ENCODE measurements around the gene SFT2D3. TPM values are rescaled to one million over a fixed set of nuclear protein-coding genes. Genes with fewer than 3 reads are reported as not detected.

The SFT2D3 gene
- total RNA-seq, 1 donor from 2014 or later: 6.4 TPM

DNA sequence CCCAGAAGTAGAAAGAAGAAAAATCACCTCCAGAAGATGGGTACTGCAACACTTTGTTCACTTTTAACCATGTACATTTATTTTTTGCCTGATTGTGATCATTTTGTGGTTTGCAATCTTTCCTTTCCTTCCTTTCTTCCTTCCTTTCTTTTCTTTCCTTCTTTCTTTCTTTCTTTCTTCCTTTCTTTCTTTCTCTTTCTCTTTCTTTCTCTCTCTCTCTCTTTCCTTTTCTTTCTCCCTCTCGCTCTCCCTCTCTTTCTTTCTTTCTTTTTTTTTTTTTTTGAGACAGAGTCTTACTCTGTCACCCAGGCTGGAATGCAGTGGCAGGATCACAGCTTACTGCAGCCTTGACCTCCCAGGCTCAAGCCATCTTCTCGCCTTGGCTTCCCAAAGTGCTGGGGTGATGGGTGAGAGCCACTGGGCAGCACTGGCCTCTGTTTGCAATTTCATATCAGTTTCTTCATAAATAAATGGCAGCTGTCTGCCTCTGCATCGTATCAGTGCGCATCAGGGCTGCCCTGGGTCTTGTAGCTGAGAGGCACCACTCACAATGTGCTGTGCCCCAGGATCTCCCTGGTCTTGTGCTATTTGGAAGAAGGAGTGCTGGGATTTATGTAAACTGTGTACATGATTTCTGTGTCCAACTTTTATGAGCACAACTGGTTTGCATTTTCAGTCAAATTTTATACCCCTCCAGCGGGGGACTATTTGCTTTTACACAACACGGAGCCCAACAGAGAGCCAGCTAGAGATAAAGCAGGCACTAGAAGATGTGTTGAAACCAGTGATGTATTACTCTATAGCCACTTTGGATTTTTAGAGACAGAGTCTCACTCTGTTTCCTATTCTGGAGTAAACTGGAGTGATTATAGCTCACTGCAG is 19.1 kb upstream of the SFT2D3 start:
- peaks cover 3% of the 10 kb centered on the region for H3K9me3 Mint-ChIP-seq (ENCODE audit: unreplicated experiment)
- peaks cover 14% of the 10 kb centered on the region for H3K27me3 Mint-ChIP-seq (ENCODE audit: unreplicated experiment)
- DNase-seq: no peak
- no peaks in the 10 kb centered on the region for H3K36me3 Mint-ChIP-seq (ENCODE audit: unreplicated experiment)
- TF ChIP-seq CTCF (IDR thresholded peaks at IDR 0.05; ENCODE audit: partially characterized antibody, unreplicated experiment): no peak
- H3K27ac Mint-ChIP-seq (ENCODE audit: unreplicated experiment): no peak overlapping the region
- no peak overlapping the region for H3K4me3 Mint-ChIP-seq (ENCODE audit: unreplicated experiment)
- H3K4me1 Mint-ChIP-seq (ENCODE audit: low read depth, unreplicated experiment): peaks cover 3% of the 10 kb centered on the region

- Mint-ChIP-seq H3K36me3 (ENCODE audit: unreplicated experiment) (no peaks in the 10 kb centered on the region), H3K27me3 (ENCODE audit: unreplicated experiment) (peaks cover 10% of the 10 kb centered on the region), H3K9me3 (ENCODE audit: unreplicated experiment) (peaks cover 3% of the 10 kb centered on the region), H3K4me3 (ENCODE audit: unreplicated experiment) (no peak overlapping the region), H3K27ac (ENCODE audit: unreplicated experiment) (no peak overlapping the region), H3K4me1 (ENCODE audit: low read depth, unreplicated experiment) (peaks cover 3% of the 10 kb centered on the region)
- TF ChIP-seq CTCF (IDR thresholded peaks at IDR 0.05; ENCODE audit: partially characterized antibody, unreplicated experiment): no peak
- DNase-seq: no peak
Observed at GRCh38 chr2:127683056-127683455, 18.2 kb upstream of the SFT2D3 start.

DNA sequence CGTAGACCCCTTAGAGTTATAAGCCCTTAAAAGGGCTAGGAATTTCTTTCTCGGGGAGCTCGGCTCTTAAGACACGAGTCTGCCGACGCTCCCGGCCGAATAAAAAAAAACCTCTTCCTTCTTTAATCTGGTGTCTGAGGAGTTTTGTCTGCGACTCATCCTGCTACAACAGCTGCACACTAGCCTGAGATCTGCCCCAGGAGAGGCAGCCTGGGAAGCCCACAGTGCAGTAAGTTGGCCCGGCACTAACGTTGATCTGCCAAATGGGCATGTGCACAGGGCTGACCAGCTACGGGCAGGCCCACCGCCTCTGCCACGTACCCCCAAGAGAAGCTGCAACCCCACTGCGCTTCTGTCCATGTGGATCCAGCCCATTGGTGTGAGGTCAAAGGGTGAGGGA is 17.5 kb upstream of the SFT2D3 start:
- H3K4me3 Mint-ChIP-seq (ENCODE audit: unreplicated experiment): no peak overlapping the region
- no peak for TF ChIP-seq CTCF (IDR thresholded peaks at IDR 0.05; ENCODE audit: partially characterized antibody, unreplicated experiment)

GRCh38 chr2:127685410-127686080 is 15.8 kb upstream of the SFT2D3 start:
- no peak for DNase-seq
- Mint-ChIP-seq H3K27me3 (ENCODE audit: unreplicated experiment) (peaks cover 6% of the 10 kb centered on the region), H3K4me3 (ENCODE audit: unreplicated experiment) (no peak overlapping the region), H3K9me3 (ENCODE audit: unreplicated experiment) (peaks cover 7% of the 10 kb centered on the region), H3K36me3 (ENCODE audit: unreplicated experiment) (peaks cover 8% of the 10 kb centered on the region), H3K4me1 (ENCODE audit: low read depth, unreplicated experiment) (peaks cover 3% of the 10 kb centered on the region), H3K27ac (ENCODE audit: unreplicated experiment) (no peak overlapping the region)
- no peak for TF ChIP-seq CTCF (IDR thresholded peaks at IDR 0.05; ENCODE audit: partially characterized antibody, unreplicated experiment)

More for the DNA sequence above, 17.5 kb upstream of the SFT2D3 start:
- no peak overlapping the region for H3K27ac Mint-ChIP-seq (ENCODE audit: unreplicated experiment)
- H3K36me3 Mint-ChIP-seq (ENCODE audit: unreplicated experiment): peaks cover 4% of the 10 kb centered on the region
- H3K27me3 Mint-ChIP-seq (ENCODE audit: unreplicated experiment): peaks cover 6% of the 10 kb centered on the region
- H3K4me1 Mint-ChIP-seq (ENCODE audit: low read depth, unreplicated experiment): peaks cover 3% of the 10 kb centered on the region
- DNase-seq: no peak
- peaks cover 4% of the 10 kb centered on the region for H3K9me3 Mint-ChIP-seq (ENCODE audit: unreplicated experiment)

DNA sequence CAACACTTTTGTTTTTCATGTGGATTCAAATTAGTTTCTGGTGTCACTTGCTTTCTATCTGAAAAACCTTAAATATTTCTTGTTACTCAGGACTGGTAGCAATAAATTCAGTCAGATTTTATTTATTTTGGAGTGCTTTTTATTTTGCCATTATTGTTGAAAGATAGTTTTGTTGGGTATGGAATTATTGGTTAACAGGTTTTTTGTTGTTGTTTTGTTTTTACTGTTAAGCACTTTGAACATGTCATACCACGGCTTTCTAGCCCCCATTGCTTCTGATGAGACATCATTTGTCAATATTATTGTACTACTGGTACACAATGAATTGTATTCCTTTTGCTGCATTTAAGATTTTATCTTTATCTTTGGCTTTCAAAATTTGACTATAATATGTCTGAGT is 12.9 kb upstream of the SFT2D3 start:
- DNase-seq: no peak
- Mint-ChIP-seq H3K36me3 (ENCODE audit: unreplicated experiment) (peaks cover 17% of the 10 kb centered on the region), H3K27me3 (ENCODE audit: unreplicated experiment) (peaks cover 6% of the 10 kb centered on the region), H3K27ac (ENCODE audit: unreplicated experiment) (no peak overlapping the region), H3K4me1 (ENCODE audit: low read depth, unreplicated experiment) (peaks cover 3% of the 10 kb centered on the region), H3K9me3 (ENCODE audit: unreplicated experiment) (peaks cover 12% of the 10 kb centered on the region), H3K4me3 (ENCODE audit: unreplicated experiment) (no peak overlapping the region)
- TF ChIP-seq CTCF (IDR thresholded peaks at IDR 0.05; ENCODE audit: partially characterized antibody, unreplicated experiment): no peak
